Colonic mucosa (tissue), 4 donors: ENCODE measurements around the gene MRTFB. TPM values are rescaled to one million over a fixed set of nuclear protein-coding genes. Genes with fewer than 3 reads are reported as not detected.

Experiments used
- DNase-seq: peaks from one replicate; pipeline ENCODE4 v3.0.0-alpha.2; 2020
- H3K27ac ChIP-seq: fragments of 200-600 bp; one replicate; pipeline ENCODE4 v1.8.0; 2021
- H3K27me3 ChIP-seq: fragments of 200-600 bp; one replicate; pipeline ENCODE4 v1.8.0; 2021
- H3K36me3 ChIP-seq: fragments of 200-600 bp; one replicate; pipeline ENCODE4 v1.8.0; 2021
- H3K4me1 ChIP-seq: fragments of 200-600 bp; one replicate; pipeline ENCODE4 v1.8.0; 2021; ENCODE audit warnings: mild to moderate bottlenecking
- H3K4me3 ChIP-seq: fragments of 200-600 bp; one replicate; pipeline ENCODE4 v1.8.0; 2021
- H3K9ac ChIP-seq, 2 donors: one replicate each; pipeline ENCODE4 v1.7.0; 2013; ENCODE audit warnings: control low read depth in 2 of 2, low read depth in 2 of 2, low read length in 2 of 2
- H3K9me3 ChIP-seq: fragments of 200-600 bp; one replicate; pipeline ENCODE4 v1.8.0; 2021
- intact Hi-C: fragments of 100-400 bp; cut with DNase I; formaldehyde crosslinking; loops from one replicate; pipeline ENCODE4 v1.14.1; 2022
- total RNA-seq, 2 donors: library from RNA; stranded (reverse); fragmentation: NEBNext Ultra II Directional in 1 of 2; extraction: Animal tissue kit (Norgen Biotek cat#: 25700) in 1 of 2; gene quantifications; one replicate each; pipeline ENCODE4 v1.2.1, GENCODE V29; 2021
- TF ChIP-seq, protein P1 (sequence below): fragments of 200-600 bp; IDR thresholded peaks from one replicate; pipeline ENCODE4 v1.8.0; 2022; ENCODE audit warnings: antibody characterized with exemption, mild to moderate bottlenecking
- donor health status: healthy.
- donor health status: DM: no; HTN: no; CAD: no.
- donor health status: DM: no; HTN: no; CAD: no.

The MRTFB gene
- total RNA-seq, 2 donors from 2014 or later = 31.4 to 40.3 TPM

DNA sequence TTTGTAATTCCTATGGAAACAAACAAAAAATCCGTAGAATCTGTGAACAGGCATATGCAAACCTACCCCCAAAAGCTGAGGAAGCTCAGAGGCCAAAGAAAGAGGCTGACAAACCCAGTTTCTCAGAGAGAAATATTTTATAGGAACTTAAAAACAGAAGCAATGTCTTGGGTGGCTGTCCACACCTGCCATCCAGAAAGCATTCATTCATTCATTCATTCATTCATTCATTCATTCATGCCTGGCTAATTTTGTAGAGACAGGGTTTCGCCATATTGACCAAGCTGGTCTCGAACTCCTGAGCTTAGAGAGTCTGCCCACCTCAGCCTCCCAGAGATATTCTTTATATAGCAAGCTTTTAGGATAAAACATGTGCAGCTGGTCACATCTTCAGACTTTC is 154.3 kb downstream of the MRTFB start:
- H3K9ac ChIP-seq = no peak overlapping the region
- H3K36me3 ChIP-seq = no peaks in the 10 kb centered on the region
- no peaks in the 10 kb centered on the region for H3K27me3 ChIP-seq
- DNase-seq = no peak
- H3K4me1 ChIP-seq = no peaks in the 10 kb centered on the region
- TF ChIP-seq, protein P1, sequence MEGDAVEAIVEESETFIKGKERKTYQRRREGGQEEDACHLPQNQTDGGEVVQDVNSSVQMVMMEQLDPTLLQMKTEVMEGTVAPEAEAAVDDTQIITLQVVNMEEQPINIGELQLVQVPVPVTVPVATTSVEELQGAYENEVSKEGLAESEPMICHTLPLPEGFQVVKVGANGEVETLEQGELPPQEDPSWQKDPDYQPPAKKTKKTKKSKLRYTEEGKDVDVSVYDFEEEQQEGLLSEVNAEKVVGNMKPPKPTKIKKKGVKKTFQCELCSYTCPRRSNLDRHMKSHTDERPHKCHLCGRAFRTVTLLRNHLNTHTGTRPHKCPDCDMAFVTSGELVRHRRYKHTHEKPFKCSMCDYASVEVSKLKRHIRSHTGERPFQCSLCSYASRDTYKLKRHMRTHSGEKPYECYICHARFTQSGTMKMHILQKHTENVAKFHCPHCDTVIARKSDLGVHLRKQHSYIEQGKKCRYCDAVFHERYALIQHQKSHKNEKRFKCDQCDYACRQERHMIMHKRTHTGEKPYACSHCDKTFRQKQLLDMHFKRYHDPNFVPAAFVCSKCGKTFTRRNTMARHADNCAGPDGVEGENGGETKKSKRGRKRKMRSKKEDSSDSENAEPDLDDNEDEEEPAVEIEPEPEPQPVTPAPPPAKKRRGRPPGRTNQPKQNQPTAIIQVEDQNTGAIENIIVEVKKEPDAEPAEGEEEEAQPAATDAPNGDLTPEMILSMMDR = no peak
- intact Hi-C loops = no loop called here
- no peak overlapping the region for H3K27ac ChIP-seq
- no peak overlapping the region for H3K4me3 ChIP-seq
- H3K9me3 ChIP-seq = no peaks in the 10 kb centered on the region

DNA sequence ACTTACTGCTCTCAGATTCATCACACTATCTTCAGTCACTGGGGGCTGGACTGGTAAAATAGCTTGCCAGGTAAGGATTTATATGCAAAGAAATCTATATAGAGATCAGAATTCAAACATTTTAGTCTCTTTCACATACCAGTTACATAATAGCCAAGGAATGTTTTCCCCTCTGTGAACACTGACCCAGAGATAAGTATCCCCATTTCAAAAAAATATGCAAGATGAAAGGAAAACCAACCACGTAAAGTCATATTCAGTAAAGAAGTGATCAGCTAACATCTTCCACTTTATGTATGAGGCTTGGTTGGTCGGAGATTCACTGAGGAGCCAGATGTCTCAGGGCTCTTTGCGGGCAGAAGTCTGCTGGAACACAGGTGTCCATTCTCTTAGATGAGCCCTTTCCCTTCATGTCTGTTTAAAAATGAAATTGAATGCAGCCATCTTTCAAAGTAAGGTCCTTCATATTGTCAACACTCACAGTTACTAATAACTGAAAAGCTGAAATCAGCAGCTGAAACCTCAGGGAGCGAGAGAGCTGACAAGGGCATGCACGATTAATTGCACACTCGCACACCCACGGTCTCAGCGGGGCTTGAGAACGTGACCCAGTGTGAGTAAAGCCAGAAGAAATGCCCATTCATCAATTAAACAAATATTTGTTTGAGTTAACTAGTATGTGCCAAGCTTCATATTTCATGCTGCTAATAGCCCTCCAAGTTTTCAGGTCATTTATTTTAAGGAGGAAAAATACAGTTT is 161.2 kb downstream of the MRTFB start:
- TF ChIP-seq, protein P1 = no peak
- Histone ChIP-seq H3K4me3 (no peak overlapping the region), H3K36me3 (no peaks in the 10 kb centered on the region), H3K27me3 (no peaks in the 10 kb centered on the region), H3K4me1 (no peaks in the 10 kb centered on the region), H3K9me3 (no peaks in the 10 kb centered on the region), H3K27ac (no peak overlapping the region), H3K9ac (no peak overlapping the region)
- no peak for DNase-seq
- intact Hi-C loops = no loop called here

DNA sequence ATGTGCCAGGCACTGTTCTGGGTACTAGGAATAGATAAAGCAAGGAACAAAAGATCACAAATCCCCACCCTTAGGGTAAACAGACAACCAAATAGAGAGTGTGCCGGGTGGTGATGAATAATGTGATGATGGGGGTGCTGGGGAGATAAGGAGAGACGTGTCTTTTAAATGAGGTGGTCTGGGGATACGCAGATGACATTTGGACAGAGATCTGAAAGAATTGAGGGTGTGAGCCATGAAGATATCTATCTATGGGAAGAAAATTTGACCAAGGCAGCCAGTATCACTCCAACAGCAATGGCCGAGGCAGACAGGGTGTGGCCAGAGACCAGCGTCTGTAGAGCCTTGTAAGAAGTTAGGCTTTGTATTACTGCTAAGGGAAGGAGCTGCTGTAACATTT is 165.3 kb downstream of the MRTFB start:
- Histone ChIP-seq H3K4me3 (no peak overlapping the region), H3K9me3 (no peaks in the 10 kb centered on the region), H3K9ac (no peak overlapping the region), H3K27ac (no peak overlapping the region), H3K36me3 (peaks cover 6% of the 10 kb centered on the region), H3K4me1 (no peaks in the 10 kb centered on the region), H3K27me3 (no peaks in the 10 kb centered on the region)
- TF ChIP-seq, protein P1 = no peak
- no peak for DNase-seq
- intact Hi-C loops = no loop called here

DNA sequence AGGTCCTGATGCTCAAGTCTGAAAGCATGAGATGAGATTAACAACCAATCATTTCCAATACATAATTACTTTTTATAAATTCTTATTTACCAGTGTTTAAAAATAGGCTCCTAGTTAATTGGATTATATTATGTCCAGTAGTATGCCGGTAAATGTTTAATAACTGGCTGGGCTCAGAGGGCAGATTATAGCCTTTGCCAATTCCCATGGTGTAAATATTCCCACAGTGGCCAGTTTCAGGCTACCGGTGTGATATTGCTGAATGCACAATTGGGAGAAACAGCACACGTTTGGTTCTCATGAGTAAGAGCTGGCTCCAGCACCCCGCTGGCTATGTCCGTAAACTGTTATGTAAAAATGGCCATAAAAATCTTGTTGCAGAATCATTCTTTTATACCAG is 167.6 kb downstream of the MRTFB start:
- Histone ChIP-seq H3K4me3 (no peak overlapping the region), H3K27me3 (no peaks in the 10 kb centered on the region), H3K4me1 (no peaks in the 10 kb centered on the region), H3K9me3 (no peaks in the 10 kb centered on the region), H3K27ac (no peak overlapping the region), H3K9ac (no peak overlapping the region), H3K36me3 (peaks cover 6% of the 10 kb centered on the region)
- TF ChIP-seq, protein P1 = no peak
- intact Hi-C loops = no loop called here
- DNase-seq = no peak

DNA sequence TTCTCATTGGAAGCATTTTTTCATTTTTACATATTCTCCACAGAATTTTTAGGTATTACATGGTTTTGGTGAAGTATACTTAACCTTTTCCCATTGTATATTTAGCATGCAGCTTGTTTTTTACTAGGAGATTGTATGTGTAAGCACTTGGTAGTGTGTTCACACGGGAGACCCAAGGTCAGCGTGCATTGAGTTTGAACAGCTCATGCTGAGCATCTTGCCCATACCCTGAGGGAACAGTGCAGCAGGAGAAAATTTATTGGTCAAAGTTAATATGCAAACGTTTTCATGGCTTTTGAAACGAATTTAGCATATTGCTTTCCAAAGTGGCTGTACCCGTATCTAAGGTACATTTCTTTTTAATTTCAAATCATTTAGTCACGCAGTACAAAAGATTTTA is 168.7 kb downstream of the MRTFB start:
- intact Hi-C loops = no loop called here
- peaks cover 6% of the 10 kb centered on the region for H3K36me3 ChIP-seq
- no peak overlapping the region for H3K9ac ChIP-seq
- TF ChIP-seq, protein P1 = no peak
- DNase-seq = no peak
- H3K9me3 ChIP-seq = no peaks in the 10 kb centered on the region
- H3K27me3 ChIP-seq = no peaks in the 10 kb centered on the region
- H3K27ac ChIP-seq = no peak overlapping the region
- no peak overlapping the region for H3K4me3 ChIP-seq
- H3K4me1 ChIP-seq = no peaks in the 10 kb centered on the region
